Loucy (cell line): ENCODE data around the gene ZFP1.

Experiments used
- EZH2phosphoT487 ChIP-seq: fragments of 200-600 bp; IDR thresholded peaks from 2 replicates; pipeline ENCODE4 v1.6.1; 2018; ENCODE audit warnings: antibody characterized with exemption, mild to moderate bottlenecking, moderate library complexity, borderline replicate concordance
- TF ChIP-seq, protein P1 (sequence below): fragments of 200-600 bp; sonication (generic); conservative IDR thresholded peaks from 2 replicates; pipeline ENCODE4 v1.5.1; 2014; ENCODE audit warnings: mild to moderate bottlenecking, antibody characterized with exemption, low read length

DNA sequence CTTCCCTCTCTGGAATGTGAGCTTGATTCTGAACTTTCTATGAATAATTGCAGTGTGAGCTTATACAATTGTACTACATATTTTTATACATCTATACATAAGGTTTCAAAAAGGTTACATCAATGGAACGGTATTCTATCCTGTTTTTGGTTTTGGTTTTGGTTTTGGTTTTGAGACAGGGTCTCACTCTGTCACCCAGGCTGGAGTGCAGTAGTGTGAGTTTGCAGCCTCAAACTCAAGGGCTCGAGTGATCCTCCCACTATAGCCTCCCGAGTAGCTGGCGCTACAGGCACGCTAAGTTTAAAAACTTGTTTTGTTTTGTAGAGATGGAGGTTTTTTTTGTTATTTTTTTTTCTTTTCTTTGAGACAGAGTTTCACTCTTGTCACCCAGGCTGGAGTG lies 71.5 kb downstream of the ZFP1 start:
- TF ChIP-seq, protein P1, sequence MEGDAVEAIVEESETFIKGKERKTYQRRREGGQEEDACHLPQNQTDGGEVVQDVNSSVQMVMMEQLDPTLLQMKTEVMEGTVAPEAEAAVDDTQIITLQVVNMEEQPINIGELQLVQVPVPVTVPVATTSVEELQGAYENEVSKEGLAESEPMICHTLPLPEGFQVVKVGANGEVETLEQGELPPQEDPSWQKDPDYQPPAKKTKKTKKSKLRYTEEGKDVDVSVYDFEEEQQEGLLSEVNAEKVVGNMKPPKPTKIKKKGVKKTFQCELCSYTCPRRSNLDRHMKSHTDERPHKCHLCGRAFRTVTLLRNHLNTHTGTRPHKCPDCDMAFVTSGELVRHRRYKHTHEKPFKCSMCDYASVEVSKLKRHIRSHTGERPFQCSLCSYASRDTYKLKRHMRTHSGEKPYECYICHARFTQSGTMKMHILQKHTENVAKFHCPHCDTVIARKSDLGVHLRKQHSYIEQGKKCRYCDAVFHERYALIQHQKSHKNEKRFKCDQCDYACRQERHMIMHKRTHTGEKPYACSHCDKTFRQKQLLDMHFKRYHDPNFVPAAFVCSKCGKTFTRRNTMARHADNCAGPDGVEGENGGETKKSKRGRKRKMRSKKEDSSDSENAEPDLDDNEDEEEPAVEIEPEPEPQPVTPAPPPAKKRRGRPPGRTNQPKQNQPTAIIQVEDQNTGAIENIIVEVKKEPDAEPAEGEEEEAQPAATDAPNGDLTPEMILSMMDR, result no peak
- no peak for TF ChIP-seq EZH2phosphoT487
